Measurements from ENCODE around the gene HRH3.

Gene HRH3

GRCh38 chr20:62197801-62198200 lies 22.3 kb downstream of the HRH3 start:
- no peak for DNase-seq

DNA sequence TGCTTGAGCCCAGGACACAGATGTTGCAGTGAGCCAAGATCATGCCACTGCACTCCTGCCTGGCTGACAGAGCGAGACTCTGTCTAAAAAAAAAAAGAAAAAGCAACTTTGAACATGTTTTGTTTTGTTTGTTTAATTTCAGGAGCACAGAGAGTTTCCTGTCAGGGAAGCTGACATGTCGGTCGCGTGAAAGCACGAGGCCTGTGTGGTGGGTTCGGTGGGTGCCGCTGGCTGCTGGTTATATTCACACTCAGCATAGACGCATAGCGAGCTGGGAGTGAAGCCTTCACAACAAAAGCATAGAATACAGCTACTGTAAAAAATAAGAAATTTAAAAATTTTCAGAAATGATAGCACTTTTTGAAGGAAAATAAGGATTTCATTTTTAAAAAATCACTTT lies 22.8 kb downstream of the HRH3 start:
- DNase-seq = no peak

DNA sequence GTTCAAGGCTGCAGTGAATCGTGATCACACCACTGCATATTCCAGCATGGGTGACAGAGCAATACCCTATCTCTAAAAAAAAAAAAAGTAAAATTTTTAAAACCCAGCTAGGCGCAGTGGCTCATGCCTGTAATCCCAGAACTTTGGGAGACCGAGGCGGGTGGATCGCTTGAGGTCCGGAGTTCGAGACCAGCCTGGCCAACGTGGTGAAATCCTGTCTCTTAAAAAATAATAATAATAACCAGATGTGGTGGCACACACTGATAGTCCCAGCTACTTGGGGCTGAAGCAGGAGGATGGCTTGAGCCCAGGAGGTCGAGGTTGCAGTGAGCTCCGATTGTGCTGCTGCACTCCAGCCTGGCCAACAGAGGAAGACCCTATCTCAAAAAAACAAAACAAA lies 23.8 kb downstream of the HRH3 start:
- DNase-seq = no peak

DNA sequence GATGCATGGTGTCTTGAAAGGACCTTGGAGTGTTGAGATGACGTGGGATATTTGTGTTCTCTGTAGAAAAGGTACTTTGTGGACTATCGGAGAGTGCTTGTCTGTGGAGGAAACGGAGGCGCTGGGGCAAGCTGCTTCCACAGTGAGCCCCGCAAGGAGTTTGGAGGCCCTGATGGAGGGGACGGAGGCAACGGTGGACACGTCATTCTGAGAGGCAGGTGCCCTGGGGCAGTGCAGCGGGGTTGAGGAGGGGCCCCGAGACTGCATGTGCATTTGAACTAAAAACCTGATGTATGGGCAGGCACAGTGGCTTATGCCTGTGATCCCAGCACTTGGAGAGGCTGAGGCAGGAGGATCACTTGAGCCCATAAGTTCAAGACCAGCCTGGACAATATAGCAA lies 24.3 kb downstream of the HRH3 start:
- no peak for DNase-seq

DNA sequence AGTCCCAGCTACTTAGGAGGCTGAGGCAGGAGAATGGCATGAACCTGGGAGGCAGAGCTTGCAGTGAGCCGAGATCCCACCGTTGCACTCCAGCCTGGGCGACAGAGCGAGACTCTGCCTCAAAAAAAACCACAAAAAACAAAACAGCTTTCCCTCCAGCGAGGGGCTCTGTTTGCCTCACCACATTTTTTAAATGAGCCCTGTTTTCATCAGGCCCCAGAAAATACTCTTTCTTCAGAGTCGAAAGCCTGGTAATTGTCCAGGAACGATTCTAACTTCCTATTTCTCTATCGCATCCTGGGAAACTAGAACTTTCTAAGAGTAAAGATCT lies 25.0 kb downstream of the HRH3 start:
- no peak for DNase-seq

- DNase-seq = no peak
Measured at GRCh38 chr20:62193079-62194025, 26.7 kb downstream of the HRH3 start.

- no peak for DNase-seq
Measured at GRCh38 chr20:62192635-62193034, 27.4 kb downstream of the HRH3 start.

- DNase-seq = no peak
Measured at GRCh38 chr20:62191781-62192559, 28.1 kb downstream of the HRH3 start.

DNA sequence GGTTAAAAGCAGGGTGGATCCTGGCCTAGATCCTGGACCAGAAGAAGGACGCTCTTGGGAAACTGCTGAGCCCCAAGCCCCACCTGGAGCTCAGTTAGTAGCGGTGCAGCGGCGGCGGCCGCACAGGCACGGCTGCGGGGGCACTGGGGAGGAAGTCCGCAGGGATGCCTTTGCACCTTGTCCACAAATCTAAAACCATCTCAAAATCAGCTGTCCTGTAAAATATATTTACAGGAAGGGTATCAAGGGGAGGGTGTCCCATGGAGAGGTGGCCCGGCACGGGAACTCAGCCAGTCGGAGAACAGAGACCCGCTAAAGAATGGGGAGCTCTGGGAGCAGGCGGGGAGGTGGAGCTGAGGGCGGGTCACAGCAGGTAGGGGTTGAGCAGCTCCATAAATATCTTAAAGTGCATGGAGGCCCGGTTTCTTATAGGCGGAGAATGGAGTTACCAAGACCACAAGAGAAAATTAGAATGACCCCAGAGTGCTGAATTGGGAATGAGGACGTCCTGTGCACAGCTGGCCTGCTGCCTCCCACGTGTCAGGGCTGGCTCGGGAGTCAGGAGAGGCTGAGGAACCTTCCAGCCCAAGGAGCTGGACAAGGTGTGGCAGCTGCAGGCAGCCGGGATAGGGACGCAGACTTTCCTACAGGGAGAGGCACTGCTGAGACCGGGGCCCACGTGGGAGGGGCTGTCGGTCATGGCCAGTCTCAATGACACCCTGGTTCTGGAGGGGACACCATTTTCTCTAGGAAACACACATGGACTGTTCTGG lies 29.3 kb downstream of the HRH3 start:
- DNase-seq = no peak

DNA sequence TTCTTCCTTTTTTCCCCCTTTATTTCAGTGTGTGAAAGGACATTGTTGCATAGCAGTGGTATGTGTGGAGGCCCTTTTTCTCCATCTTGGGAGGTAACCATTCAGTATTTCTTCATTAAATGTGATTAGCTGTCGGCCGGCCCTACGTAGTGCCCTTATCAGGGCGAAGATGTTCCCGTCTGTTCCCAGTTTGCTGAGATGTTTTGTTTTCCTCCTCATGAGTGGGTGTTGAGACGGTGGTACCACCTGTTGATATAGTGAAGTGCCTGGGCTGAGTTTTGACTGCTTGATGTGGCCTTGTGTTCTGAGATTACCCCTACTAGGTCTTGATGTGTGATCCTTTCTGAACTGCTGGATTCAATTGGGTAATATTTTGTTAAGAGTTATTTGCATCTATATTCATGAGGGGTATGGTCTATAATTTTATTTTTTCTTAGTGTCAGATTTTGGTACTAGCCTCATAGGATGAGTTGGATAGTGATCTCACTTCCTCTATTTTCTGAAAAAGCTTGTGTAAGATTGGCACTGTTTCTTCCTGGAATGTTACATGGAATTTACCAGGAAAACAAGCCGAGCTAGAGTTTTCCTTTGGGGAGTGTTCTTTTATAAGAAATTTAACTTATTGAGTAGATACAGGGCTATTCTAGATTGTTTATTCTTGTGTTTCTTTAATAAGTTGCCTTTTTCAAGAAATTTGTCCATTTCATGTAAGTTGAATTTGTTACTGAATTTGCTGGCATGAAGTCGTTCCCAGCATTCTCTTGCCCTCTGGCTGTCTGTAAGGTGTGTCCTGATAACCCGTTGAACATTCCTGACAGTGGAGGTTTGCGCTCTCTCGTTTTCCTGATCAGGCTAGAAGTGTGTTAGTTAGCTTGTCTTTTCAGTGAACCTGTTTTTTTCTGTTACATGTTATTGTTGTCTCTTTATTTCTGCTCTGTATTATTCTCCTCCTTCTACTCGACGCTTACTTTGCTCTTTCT lies 32.9 kb downstream of the HRH3 start:
- DNase-seq = peak in 2 of 4 experiments; percentile 13 to 32

GRCh38 chr20:62186096-62186426 lies 34.0 kb downstream of the HRH3 start:
- no peak for DNase-seq

DNA sequence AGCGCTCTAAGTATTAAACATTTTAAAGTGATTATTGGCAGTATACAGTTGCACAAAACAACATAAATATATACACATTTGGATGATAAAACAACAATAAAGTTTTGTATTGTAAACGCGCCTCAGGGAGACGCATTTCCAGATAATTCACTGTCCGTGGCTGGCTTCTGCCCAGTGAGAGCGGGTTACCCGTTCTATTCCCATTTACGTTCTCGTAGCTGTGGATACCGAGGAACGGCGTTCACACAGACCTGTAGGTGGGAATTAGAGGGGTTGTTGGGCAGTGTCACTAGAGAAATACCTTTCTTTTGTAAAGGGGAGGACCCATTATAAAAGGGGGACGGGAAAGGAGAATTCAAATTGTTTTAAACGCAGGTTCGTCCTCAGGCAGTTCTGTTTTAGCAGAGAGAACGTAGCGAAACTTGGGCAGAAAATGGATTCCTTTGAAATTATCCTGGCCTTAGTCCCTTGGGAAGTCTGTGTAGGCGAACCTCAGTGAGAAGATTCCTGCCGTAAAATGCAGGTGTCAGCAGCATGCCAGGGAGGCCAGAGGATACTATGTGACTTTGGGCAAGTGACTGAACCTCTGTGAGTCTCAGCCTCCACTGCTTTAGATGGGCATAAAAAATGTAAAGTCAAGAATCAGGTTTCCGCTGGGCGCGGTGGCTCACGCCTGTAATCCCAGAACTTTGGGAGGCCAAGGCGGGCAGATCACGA lies 36.5 kb downstream of the HRH3 start:
- DNase-seq = peak in 3 of 4 experiments; percentile 16 to 28 (median 24)

DNA sequence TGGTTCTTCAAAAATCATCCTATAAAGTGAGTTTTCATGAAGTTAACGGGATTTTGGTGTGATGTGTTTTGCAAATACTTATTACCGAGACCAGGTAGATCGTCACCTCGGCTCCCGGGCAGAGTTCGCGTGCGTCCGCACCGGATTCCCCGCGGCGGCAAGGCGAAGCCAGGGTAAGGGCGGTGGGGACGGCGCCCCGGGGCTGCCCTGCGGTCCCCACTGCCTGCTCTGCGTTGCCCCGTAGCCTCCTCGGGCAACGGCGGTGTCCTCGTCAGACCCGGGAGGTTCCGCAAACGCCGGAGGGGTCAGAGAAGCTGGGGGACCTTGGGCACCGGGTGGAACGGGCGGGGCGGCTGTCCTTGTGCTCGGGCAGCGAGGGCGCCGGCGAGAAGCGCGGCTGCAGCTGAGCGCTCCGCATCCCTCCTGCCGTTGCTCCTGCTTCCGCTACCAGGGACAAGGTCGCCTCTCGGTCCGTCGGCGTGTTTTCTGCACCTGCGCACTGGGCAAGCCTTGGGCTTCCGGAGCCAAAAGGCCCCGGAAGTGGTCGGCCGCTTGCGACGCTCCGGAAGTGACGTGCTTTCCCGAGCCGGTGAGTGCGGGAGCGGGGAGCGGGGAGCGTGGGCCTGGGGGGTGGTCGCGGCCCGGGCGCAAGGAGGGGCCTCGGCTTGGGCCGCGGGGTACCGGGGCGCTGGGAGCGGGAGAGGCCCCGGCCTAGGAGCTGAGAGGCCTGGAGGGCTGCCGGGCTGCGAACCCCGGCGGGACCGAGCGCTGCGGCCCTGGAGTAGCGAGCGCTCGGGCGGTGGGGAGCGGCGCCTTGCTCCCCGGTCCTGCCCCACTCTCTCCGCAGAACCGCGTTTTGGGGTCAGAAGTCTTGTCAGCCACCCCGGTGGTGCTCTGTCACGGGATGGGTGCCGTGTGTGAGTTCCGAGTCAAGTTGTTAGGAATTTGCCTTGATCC lies 37.3 kb downstream of the HRH3 start, which contains the start of gene MTG2:
MTG2 (plus strand) TSS at position 560 of the 957 bp plus-strand sequence. CDS start 10,393 bp downstream, outside the sequence.
- DNase-seq = peak; percentile 98 to 99 (median 98)

DNA sequence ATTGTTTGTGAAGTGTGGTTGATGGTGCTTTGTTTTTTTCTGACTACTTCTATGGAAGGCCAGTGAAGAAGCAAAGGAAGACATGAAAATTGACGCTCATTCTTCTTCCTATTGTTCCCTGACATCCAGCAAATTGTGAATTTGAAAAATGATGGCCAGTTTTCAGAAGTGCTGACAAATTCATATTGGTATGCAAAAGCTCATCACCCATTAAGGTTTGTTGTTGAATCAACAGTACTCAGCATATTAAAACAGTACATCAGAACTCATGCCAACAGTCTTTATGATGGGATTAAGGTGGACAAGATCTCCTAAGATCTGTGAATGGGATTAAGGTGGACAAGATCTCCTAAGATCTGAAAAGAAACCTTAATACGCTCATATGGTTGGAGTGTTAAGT lies 38.3 kb downstream of the HRH3 start:
- DNase-seq = no peak

DNA sequence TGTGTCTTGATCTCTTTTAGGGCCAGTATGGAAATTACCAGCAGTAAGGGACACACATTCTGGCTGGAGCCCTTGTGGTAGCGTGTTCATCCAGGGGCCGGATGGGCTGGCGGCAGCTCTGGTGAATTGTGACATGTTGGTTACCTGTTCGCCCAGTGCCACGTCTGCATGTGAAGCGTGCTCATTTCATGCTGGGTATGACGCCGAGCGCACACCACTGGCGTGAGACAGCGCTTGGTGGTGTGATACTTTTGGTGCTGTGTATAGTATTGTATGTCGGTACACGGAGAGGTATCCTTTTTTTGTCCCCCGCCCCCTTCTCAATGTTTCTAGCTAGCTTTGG lies 40.9 kb downstream of the HRH3 start:
- DNase-seq = no peak

- no peak for DNase-seq
Measured at GRCh38 chr20:62178316-62179161, 41.5 kb downstream of the HRH3 start.

GRCh38 chr20:62177307-62177706 lies 42.8 kb downstream of the HRH3 start:
- DNase-seq = no peak

- no peak for DNase-seq
Measured at GRCh38 chr20:62176866-62177265, 43.2 kb downstream of the HRH3 start.

DNA sequence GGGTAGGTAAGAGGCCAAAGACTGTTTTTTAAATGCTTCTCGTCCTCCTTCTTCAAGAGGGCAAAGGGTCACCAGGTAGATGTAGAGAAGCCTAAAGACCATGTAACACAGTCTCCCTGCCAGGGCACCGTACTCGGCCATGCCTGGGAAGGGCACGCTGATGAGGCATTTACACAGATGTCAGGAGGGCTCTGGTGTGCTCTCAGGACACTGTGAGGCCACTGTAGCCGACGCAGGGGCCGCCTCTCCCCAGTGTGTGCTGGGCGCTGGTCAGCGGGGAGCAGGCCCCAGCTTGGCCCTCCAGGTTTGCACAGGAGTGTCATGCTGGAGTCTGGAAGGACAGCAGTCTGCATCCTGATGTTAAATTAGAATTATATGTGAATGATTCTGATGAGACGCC lies 44.4 kb downstream of the HRH3 start:
- no peak for DNase-seq

All from suppressor macrophage (primary cell).